Hepatocyte (in vitro differentiated cells): ENCODE results near the gene ADORA3. TPM values are rescaled to one million over a fixed set of nuclear protein-coding genes. Genes with fewer than 3 reads are reported as not detected.

Source experiments
- DNase-seq: peaks from one replicate; pipeline ENCODE4 v3.0.0-alpha.2; 2016; ENCODE audit warnings: low spot score
- H2AFZ ChIP-seq: fragments of 200-600 bp; sonication (generic); 2 replicates; pipeline ENCODE4 v1.6.0; 2016; ENCODE audit warnings: antibody characterized with exemption, mild to moderate bottlenecking
- H3K27ac ChIP-seq: fragments of 200-600 bp; sonication (generic); 2 replicates; pipeline ENCODE4 v1.5.1; 2016; ENCODE audit warnings: mild to moderate bottlenecking
- H3K27me3 ChIP-seq: fragments of 200-600 bp; sonication (generic); 2 replicates; pipeline ENCODE4 v1.6.1; 2016
- H3K36me3 ChIP-seq: fragments of 200-600 bp; sonication (generic); replicated peaks from 2 replicates; pipeline ENCODE4 v1.5.1; 2016; ENCODE audit warnings: low read depth; ENCODE audit not compliant: insufficient read depth
- H3K4me1 ChIP-seq: fragments of 200-600 bp; sonication (generic); 2 replicates; pipeline ENCODE4 v1.5.1; 2016; ENCODE audit warnings: mild to moderate bottlenecking, moderate library complexity; ENCODE audit not compliant: insufficient read depth
- H3K4me2 ChIP-seq: fragments of 200-600 bp; sonication (generic); 2 replicates; pipeline ENCODE4 v1.6.0; 2016
- H3K4me3 ChIP-seq: fragments of 200-600 bp; sonication (generic); 2 replicates; pipeline ENCODE4 v1.5.1; 2016; ENCODE audit warnings: mild to moderate bottlenecking
- H3K79me2 ChIP-seq: fragments of 200-600 bp; sonication (generic); 2 replicates; pipeline ENCODE4 v1.6.0; 2017; ENCODE audit warnings: mild to moderate bottlenecking
- H3K9me2 ChIP-seq: fragments of 200-600 bp; sonication (generic); replicated peaks from 2 replicates; pipeline ENCODE4 v1.6.0; 2017; ENCODE audit warnings: mild to moderate bottlenecking; ENCODE audit not compliant: insufficient read depth
- H3K9me3 ChIP-seq: fragments of 200-600 bp; sonication (generic); 2 replicates; pipeline ENCODE4 v1.5.1; 2016; ENCODE audit warnings: low read depth, mild to moderate bottlenecking
- H4K20me1 ChIP-seq: fragments of 200-600 bp; sonication (generic); 2 replicates; pipeline ENCODE4 v1.6.0; 2016; ENCODE audit warnings: mild to moderate bottlenecking; ENCODE audit not compliant: insufficient read depth, poor library complexity, severe bottlenecking
- CTCF ChIP-seq: fragments of 200-600 bp; sonication (generic); IDR thresholded peaks from 2 replicates; pipeline ENCODE4 v1.5.1; 2016; ENCODE audit warnings: antibody characterized with exemption, mild to moderate bottlenecking; ENCODE audit not compliant: poor library complexity
- EZH2 ChIP-seq: fragments of 200-600 bp; sonication (generic); IDR thresholded peaks from 2 replicates; pipeline ENCODE4 v1.6.1; 2016; ENCODE audit warnings: antibody characterized with exemption, mild to moderate bottlenecking, borderline replicate concordance
- EZH2phosphoT487 ChIP-seq: fragments of 200-600 bp; sonication (generic); IDR thresholded peaks from one replicate; pipeline ENCODE4 v1.6.1; 2018; ENCODE audit warnings: antibody characterized with exemption, mild to moderate bottlenecking, low read depth, moderate library complexity; ENCODE audit not compliant: unreplicated experiment, severe bottlenecking
- WGBS: methylation state at CpG from one replicate; pipeline ENCODE4 v1.1.6; 2016; ENCODE audit warnings: low lambda C conversion rate; ENCODE audit errors: missing lambda C conversion rate; 5-methylcytosine and 5-hydroxymethylcytosine counted together
- polyA plus RNA-seq: library from polyadenylated mRNA; unstranded; fragments of >200 nt; fragmentation: Nextera tagmentation; extraction: Ambion mirVana; gene quantifications from 2 replicates; pipeline ENCODE4 v1.2.1, GENCODE V29; 2016
- total RNA-seq: library from RNA; depleted of rRNA; stranded (reverse); fragments of >200 nt; gene quantifications from 2 replicates; pipeline ENCODE4 v1.2.3, GENCODE V29; 2014

The ADORA3 gene
- total and polyA plus RNA-seq, 2 experiments from 2014 or later = 0.33 to 0.41 TPM

DNA sequence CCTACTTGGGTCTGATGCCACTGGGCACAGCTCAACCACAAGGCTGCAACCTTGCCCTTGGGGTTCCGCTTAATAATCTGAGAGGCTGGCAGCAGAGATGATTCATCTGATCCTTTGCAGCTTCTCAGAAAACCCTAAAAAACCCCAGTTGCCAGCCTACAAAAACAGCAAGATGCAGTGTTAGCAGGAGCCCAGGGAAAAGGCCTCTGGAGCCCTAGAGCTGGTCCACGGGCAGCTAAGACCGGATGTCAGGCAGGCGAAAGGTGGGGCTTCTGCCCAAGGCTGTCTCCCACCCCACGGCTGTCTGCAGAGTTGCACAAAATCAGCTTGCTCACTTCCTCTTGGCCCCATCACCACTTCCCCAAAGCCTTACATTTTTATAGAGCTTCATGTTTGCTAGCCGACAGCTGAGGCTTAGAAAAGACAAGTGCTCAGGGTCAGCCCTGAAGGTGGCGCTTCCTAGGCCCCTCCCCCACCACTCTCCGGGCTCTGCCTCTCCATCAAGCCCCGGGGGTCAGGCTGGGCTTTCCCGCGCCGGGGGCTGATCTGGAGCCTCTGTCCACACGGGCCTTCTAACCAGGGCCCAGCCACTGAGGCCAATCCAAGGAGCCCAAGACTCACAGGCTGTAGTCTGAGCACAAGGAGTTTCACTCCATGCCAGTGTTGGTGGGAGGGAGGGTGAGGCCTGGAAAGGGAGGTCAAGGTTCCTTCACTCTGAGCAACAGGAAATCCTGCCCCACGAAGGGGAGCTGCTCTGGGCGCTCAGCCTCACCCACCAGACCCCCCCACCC lies 4.2 kb upstream of the ADORA3 start:
- Histone ChIP-seq H3K27ac (peak overlapping the region; percentile 98), H3K4me2 (peak overlapping the region; percentile 76)

DNA sequence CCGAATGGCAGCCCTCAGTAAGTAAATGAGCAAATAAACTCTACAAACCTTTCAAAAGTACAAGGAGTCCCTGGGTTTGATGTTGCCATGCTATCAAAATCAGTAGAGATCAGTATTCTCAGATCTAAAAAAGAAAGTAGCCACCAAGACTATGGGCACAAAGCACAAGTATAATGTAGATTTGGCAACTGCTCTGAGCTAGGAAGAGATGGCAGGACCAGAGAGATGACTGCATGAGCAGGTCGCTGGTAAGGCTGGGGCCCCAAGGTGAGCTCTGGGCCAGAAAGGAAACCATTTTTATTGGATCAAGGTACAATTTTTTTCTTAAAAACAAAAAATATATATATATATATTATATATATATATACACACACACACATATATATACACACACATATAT lies 3.1 kb upstream of the ADORA3 start:
- H3K36me3 ChIP-seq = no peaks in the 10 kb centered on the region
- H3K27me3 ChIP-seq = no peaks in the 10 kb centered on the region
- no peak overlapping the region for H3K27ac ChIP-seq
- H3K4me3 ChIP-seq = no peak overlapping the region
- WGBS = 50% methylated on average over 2 of the region's 2 CpGs
- no peak overlapping the region for H2AFZ ChIP-seq
- H3K9me2 ChIP-seq = no peaks in the 10 kb centered on the region
- H3K9me3 ChIP-seq = no peaks in the 10 kb centered on the region
- DNase-seq = no peak
- TF ChIP-seq CTCF = no peak
- TF ChIP-seq EZH2phosphoT487 = no peak
- no peak for TF ChIP-seq EZH2
- no peaks in the 10 kb centered on the region for H3K79me2 ChIP-seq
- no peaks in the 10 kb centered on the region for H4K20me1 ChIP-seq
- no peak overlapping the region for H3K4me2 ChIP-seq
- H3K4me1 ChIP-seq = peaks cover 17% of the 10 kb centered on the region

More for the DNA sequence above, 4.2 kb upstream of the ADORA3 start:
- peak; percentile 85 for DNase-seq
- 11% methylated on average over 15 of the region's 15 CpGs for WGBS
- Histone ChIP-seq H4K20me1 (no peaks in the 10 kb centered on the region), H3K9me2 (no peaks in the 10 kb centered on the region), H3K36me3 (no peaks in the 10 kb centered on the region), H2AFZ (peak overlapping the region; percentile 90), H3K79me2 (no peaks in the 10 kb centered on the region), H3K9me3 (no peaks in the 10 kb centered on the region), H3K4me1 (peaks cover 17% of the 10 kb centered on the region), H3K4me3 (no peak overlapping the region), H3K27me3 (no peaks in the 10 kb centered on the region)
- TF ChIP-seq CTCF = no peak
- TF ChIP-seq EZH2phosphoT487 = no peak
- no peak for TF ChIP-seq EZH2

GRCh38 chr1:111505641-111506119 lies 2.2 kb upstream of the ADORA3 start:
- Histone ChIP-seq H3K4me1 (peaks cover 17% of the 10 kb centered on the region), H3K4me2 (no peak overlapping the region)
- TF ChIP-seq CTCF (no peak), EZH2phosphoT487 (no peak), EZH2 (no peak)

More at GRCh38 chr1:111505641-111506119, 2.2 kb upstream of the ADORA3 start:
- Histone ChIP-seq H3K79me2 (no peaks in the 10 kb centered on the region), H3K4me3 (no peak overlapping the region), H3K36me3 (no peaks in the 10 kb centered on the region), H2AFZ (no peak overlapping the region), H3K9me3 (no peaks in the 10 kb centered on the region), H3K9me2 (no peaks in the 10 kb centered on the region), H4K20me1 (no peaks in the 10 kb centered on the region), H3K27me3 (no peaks in the 10 kb centered on the region), H3K27ac (no peak overlapping the region)
- WGBS = 87% methylated on average over 6 of the region's 6 CpGs
- DNase-seq = peak; percentile 2
